Prostate gland (tissue), 2 donors: Measurements from ENCODE around the gene ATAT1.

ENCODE experiments used
- CTCF ChIP-seq, 4 experiments: fragments of 200-600 bp in 2 of 4; fragments of 450-650 bp in 2 of 4; sonication (generic) in 2 of 4; IDR thresholded peaks; 1 replicate in 3 of 4; 2 replicates in 1 of 4; pipeline ENCODE4 v1.5.1; 2016 to 2019; ENCODE audit warnings: antibody characterized with exemption in 4 of 4, mild to moderate bottlenecking in 2 of 4, moderate library complexity in 2 of 4
- POLR2A ChIP-seq: fragments of 450-650 bp; IDR thresholded peaks from one replicate; pipeline ENCODE4 v1.6.1; 2016; ENCODE audit warnings: antibody characterized with exemption, mild to moderate bottlenecking
- POLR2AphosphoS5 ChIP-seq: sonication (generic); formaldehyde crosslinking; IDR thresholded peaks from one replicate; pipeline ENCODE4 v1.6.1; 2017; ENCODE audit warnings: antibody characterized with exemption

DNA sequence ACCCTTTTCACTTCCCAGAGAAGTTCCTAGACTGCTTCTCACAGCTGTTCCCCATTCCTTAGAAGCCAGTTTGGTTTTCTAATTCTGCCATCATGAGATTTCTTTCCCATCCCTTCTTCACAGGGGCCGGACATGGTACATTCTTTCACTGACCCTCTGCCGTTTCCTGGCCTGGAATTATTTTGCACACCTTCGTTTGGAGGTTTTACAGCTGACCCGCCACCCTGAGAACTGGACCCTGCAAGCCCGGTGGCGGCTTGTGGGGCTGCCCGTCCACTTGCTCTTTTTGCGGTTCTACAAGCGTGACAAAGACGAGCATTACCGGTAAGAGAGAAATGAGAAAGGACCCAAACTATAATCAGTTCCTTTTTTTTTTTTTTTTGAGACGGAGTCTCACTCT is 24.5 kb downstream of the ATAT1 start:
- no peak for TF ChIP-seq CTCF (IDR thresholded peaks at IDR 0.05)
- no peak for TF ChIP-seq POLR2A
- TF ChIP-seq POLR2AphosphoS5, result no peak
